Hypothalamus (tissue), 51 donors: Measurements from ENCODE around the gene NUDT15.
"Not testable (repeated sequence)": the region's sequence is repeated elsewhere in the genome, so short reads cannot be mapped to it uniquely, and the experiment has no call there.

Source experiments
- DNase-seq, 51 donors: peaks; one replicate each; lab custom pipeline; 2025; lab: John Stamatoyannopoulos, UW

The NUDT15 gene

GRCh38 chr13:48040896-48041295 lies 3.4 kb downstream of the NUDT15 start:
- no peak for DNase-seq

- no peak for DNase-seq
Observed at GRCh38 chr13:48042894-48043293, 5.4 kb downstream of the NUDT15 start.

GRCh38 chr13:48043789-48044503 lies 6.4 kb downstream of the NUDT15 start:
- DNase-seq: no peak

GRCh38 chr13:48050550-48050949 lies 13.0 kb downstream of the NUDT15 start:
- DNase-seq: no peak

GRCh38 chr13:48054601-48055000 lies 17.1 kb downstream of the NUDT15 start:
- DNase-seq: no peak

GRCh38 chr13:48055712-48056111 lies 18.2 kb downstream of the NUDT15 start:
- DNase-seq: no peak

GRCh38 chr13:48058536-48058935 lies 21.0 kb downstream of the NUDT15 start:
- peak in 10 of 51 donors; percentile 1 to 25 (median 10) for DNase-seq

GRCh38 chr13:48059951-48060350 lies 22.4 kb downstream of the NUDT15 start:
- DNase-seq: not testable (repeated sequence)

- no peak for DNase-seq
Observed at GRCh38 chr13:48066310-48066989, 28.9 kb downstream of the NUDT15 start.

- DNase-seq: no peak
Observed at GRCh38 chr13:48068036-48068435, 30.5 kb downstream of the NUDT15 start.

- DNase-seq: no peak
Observed at GRCh38 chr13:48068952-48069351, 31.4 kb downstream of the NUDT15 start.

- DNase-seq: no peak
Observed at GRCh38 chr13:48069573-48069972, 32.0 kb downstream of the NUDT15 start.

- no peak for DNase-seq
Observed at GRCh38 chr13:48070942-48071341, 33.4 kb downstream of the NUDT15 start.

- DNase-seq: no peak
Observed at GRCh38 chr13:48072304-48072703, 34.8 kb downstream of the NUDT15 start.

GRCh38 chr13:48072787-48073186 lies 35.3 kb downstream of the NUDT15 start:
- DNase-seq: no peak

- no peak for DNase-seq
Observed at GRCh38 chr13:48074006-48074405, 36.5 kb downstream of the NUDT15 start.

GRCh38 chr13:48078251-48078656 lies 40.7 kb downstream of the NUDT15 start:
- no peak for DNase-seq

- DNase-seq: no peak
Observed at GRCh38 chr13:48081739-48082138, 44.2 kb downstream of the NUDT15 start.

- DNase-seq: no peak
Observed at GRCh38 chr13:48086272-48086671, 48.7 kb downstream of the NUDT15 start.

GRCh38 chr13:48093588-48093987 lies 56.1 kb downstream of the NUDT15 start:
- no peak for DNase-seq

GRCh38 chr13:48094404-48094780 lies 56.9 kb downstream of the NUDT15 start:
- DNase-seq: peak in 1 of 51 donors; percentile 36

GRCh38 chr13:48094781-48095502 lies 57.4 kb downstream of the NUDT15 start, which contains the start of gene MED4:
Gene MED4, minus strand, starts transcription at chr13:48095104. Its CDS starts 26 bp downstream, at chr13:48095078.
- peak; percentile 61 to 99 (median 90) for DNase-seq
